Endothelial cell of umbilical vein (primary cell): ENCODE measurements around the gene DCUN1D2.

Experiments
- EZH2 ChIP-seq: IDR thresholded peaks from 2 replicates; pipeline ENCODE4 v1.6.1; 2012; ENCODE audit warnings: borderline replicate concordance, low read depth, mild to moderate bottlenecking, moderate library complexity, low read length, inconsistent platforms; ENCODE audit not compliant: severe bottlenecking
- FOS ChIP-seq: IDR thresholded peaks from 2 replicates; pipeline ENCODE4 v1.6.1; 2011; ENCODE audit warnings: mild to moderate bottlenecking, low read length, moderate library complexity, borderline replicate concordance; ENCODE audit not compliant: insufficient read depth
- GATA2 ChIP-seq: IDR thresholded peaks from 2 replicates; pipeline ENCODE4 v1.7.0; 2011; ENCODE audit warnings: low read depth, mild to moderate bottlenecking, moderate library complexity, mixed read lengths, low read length; ENCODE audit not compliant: insufficient read length, insufficient read depth
- JUN ChIP-seq: IDR thresholded peaks from 2 replicates; pipeline ENCODE4 v1.6.1; 2011; ENCODE audit warnings: borderline replicate concordance, low read depth; ENCODE audit not compliant: insufficient read length, insufficient read depth
- MAX ChIP-seq: IDR thresholded peaks from 2 replicates; pipeline ENCODE4 v1.6.1; 2011; ENCODE audit not compliant: insufficient read depth, insufficient read length
- MYC ChIP-seq: IDR thresholded peaks from one replicate; pipeline ENCODE4 v1.6.1; 2011; ENCODE audit warnings: mild to moderate bottlenecking, low read depth, low read length
- POLR2A ChIP-seq: IDR thresholded peaks from 2 replicates; pipeline ENCODE4 v1.6.1; 2012; ENCODE audit warnings: low read depth, mild to moderate bottlenecking, control low read depth, low read length
- POLR2AphosphoS5 ChIP-seq: IDR thresholded peaks from 2 replicates; pipeline ENCODE4 v1.6.1; 2012; ENCODE audit warnings: low read depth, mild to moderate bottlenecking, control low read depth, low read length, moderate library complexity; ENCODE audit not compliant: insufficient read depth
- TF ChIP-seq, protein P1 (sequence below), 2 donors: IDR thresholded peaks; 1 replicate in 1 of 2; 2 replicates in 1 of 2; pipeline ENCODE4 v1.5.1; 2011; ENCODE audit warnings: low read length in 2 of 2, mild to moderate bottlenecking in 2 of 2, moderate library complexity in 2 of 2, control low read depth in 1 of 2, inconsistent platforms in 1 of 2, low read depth in 1 of 2; ENCODE audit not compliant: insufficient read depth in 1 of 2; ENCODE audit errors: extremely low read depth in 1 of 2

DNA sequence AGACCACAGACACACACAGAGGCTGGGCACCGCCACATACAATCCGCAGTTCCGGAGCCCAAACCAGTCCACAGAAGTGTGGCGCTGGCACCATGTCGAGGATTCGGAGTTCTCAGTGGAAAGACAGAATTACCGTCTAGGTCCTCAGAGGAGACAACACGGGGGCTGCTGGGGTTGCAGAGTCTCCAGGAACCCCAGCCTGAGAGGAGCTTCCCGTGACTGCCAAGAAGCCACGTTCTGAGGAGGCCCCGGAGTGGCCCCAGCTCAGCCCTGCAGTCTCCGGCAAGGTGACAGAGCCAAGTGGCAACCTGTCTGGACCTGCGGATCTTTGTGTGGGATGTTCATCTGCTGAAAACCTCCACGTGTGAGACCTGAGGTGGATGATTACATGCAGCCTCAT lies 29.9 kb downstream of the DCUN1D2 start:
- TF ChIP-seq, protein P1, sequence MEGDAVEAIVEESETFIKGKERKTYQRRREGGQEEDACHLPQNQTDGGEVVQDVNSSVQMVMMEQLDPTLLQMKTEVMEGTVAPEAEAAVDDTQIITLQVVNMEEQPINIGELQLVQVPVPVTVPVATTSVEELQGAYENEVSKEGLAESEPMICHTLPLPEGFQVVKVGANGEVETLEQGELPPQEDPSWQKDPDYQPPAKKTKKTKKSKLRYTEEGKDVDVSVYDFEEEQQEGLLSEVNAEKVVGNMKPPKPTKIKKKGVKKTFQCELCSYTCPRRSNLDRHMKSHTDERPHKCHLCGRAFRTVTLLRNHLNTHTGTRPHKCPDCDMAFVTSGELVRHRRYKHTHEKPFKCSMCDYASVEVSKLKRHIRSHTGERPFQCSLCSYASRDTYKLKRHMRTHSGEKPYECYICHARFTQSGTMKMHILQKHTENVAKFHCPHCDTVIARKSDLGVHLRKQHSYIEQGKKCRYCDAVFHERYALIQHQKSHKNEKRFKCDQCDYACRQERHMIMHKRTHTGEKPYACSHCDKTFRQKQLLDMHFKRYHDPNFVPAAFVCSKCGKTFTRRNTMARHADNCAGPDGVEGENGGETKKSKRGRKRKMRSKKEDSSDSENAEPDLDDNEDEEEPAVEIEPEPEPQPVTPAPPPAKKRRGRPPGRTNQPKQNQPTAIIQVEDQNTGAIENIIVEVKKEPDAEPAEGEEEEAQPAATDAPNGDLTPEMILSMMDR (IDR thresholded peaks at IDR 0.05; ENCODE audit: extremely low read depth in 1 of 2, insufficient read depth in 1 of 2, low read depth in 1 of 2, low read length in 2 of 2), result no peak
- TF ChIP-seq POLR2A, result no peak
- TF ChIP-seq EZH2, result no peak
- no peak for TF ChIP-seq POLR2AphosphoS5
- TF ChIP-seq MYC, result no peak
- no peak for TF ChIP-seq JUN
- TF ChIP-seq MAX, result no peak
- TF ChIP-seq FOS, result no peak
- TF ChIP-seq GATA2, result no peak
